K562 (cell line): ENCODE results near the gene LMO4. TPM values are rescaled to one million over a fixed set of nuclear protein-coding genes. Genes with fewer than 3 reads are reported as not detected.
A peak's percentile ranks its signal among the peaks of the same experiment; 100 is the strongest.

Experiments
- CHD1 ChIP-seq: fragments of 200-600 bp; sonication (generic); IDR thresholded peaks from one replicate; pipeline ENCODE4 v1.6.1; 2012; ENCODE audit warnings: mild to moderate bottlenecking, moderate library complexity, low read length, inconsistent platforms
- ESRRB ChIP-seq: fragments of 250-450 bp; sonication (Bioruptor Pico); IDR thresholded peaks from 2 replicates; pipeline ENCODE4 v1.5.0; 2020; ENCODE audit warnings: mild to moderate bottlenecking, moderate library complexity, borderline replicate concordance
- ETS1 ChIP-seq: conservative IDR thresholded peaks from 2 replicates; pipeline ENCODE4 v1.6.1; 2011; ENCODE audit warnings: low read depth, mild to moderate bottlenecking, low read length; ENCODE audit not compliant: control insufficient read depth
- ETV5 ChIP-seq: sonication (generic); formaldehyde crosslinking; IDR thresholded peaks from 2 replicates; pipeline ENCODE4 v1.4.0; 2020; ENCODE audit warnings: low read depth, mild to moderate bottlenecking, missing genetic modification reagents
- EWSR1 ChIP-seq: fragments of 450-650 bp; IDR thresholded peaks from 2 replicates; pipeline ENCODE4 v1.6.1; 2018; ENCODE audit warnings: borderline replicate concordance, mild to moderate bottlenecking, low read depth, moderate library complexity; ENCODE audit not compliant: partially characterized antibody
- GTF2E2 ChIP-seq: fragments of 200-800 bp; sonication (Bioruptor generic); IDR thresholded peaks from 2 replicates; pipeline ENCODE4 v1.6.1; 2016; ENCODE audit warnings: missing genetic modification characterization, missing compliant biosample characterization
- MAFF ChIP-seq: IDR thresholded peaks from 2 replicates; pipeline ENCODE4 v1.6.1; 2012; ENCODE audit warnings: low read length, improper control_type of control experiment
- MCM3 ChIP-seq: fragments of 450-650 bp; IDR thresholded peaks from 2 replicates; pipeline ENCODE4 v1.6.1; 2016
- PCBP2 ChIP-seq: fragments of 200-400 bp; formaldehyde crosslinking; IDR thresholded peaks from 2 replicates; pipeline ENCODE4 v1.6.1; 2018; ENCODE audit warnings: low read length, low read depth, mild to moderate bottlenecking, moderate library complexity; ENCODE audit not compliant: poor library complexity, severe bottlenecking
- SMARCA4 ChIP-seq: fragments of 450-650 bp; IDR thresholded peaks from 2 replicates; pipeline ENCODE4 v1.6.1; 2016
- U2AF2 ChIP-seq: fragments of 200-400 bp; formaldehyde crosslinking; optimal IDR thresholded peaks from 2 replicates; pipeline ENCODE3; 2017; ENCODE audit warnings: low read depth, mild to moderate bottlenecking, low read length
- ZC3H4 ChIP-seq: sonication (generic); formaldehyde crosslinking; IDR thresholded peaks from 2 replicates; pipeline ENCODE4 v1.9.0; 2021; ENCODE audit warnings: missing genetic modification reagents, borderline replicate concordance
- ZSCAN29 ChIP-seq: fragments of 450-650 bp; IDR thresholded peaks from 2 replicates; pipeline ENCODE4 v1.6.1; 2017
- polyA plus RNA-seq, 8 experiments: library from polyadenylated mRNA; depleted of rRNA in 4 of 8; stranded (reverse) in 5 of 8; unstranded in 3 of 8; fragments of >200 nt; fragmentation: Nextera tagmentation in 2 of 8; fragmentation: Illumina TruSeq in 1 of 8; extraction: Ambion mirVana in 2 of 8; extraction: Trizol in 1 of 8; gene quantifications; 2 replicates each; pipeline versions ENCODE4 v1.2.1 to v1.2.3, GENCODE V29; 2011 to 2014; ENCODE audit warnings: inconsistent platforms in 1 of 8, missing spikeins in 1 of 8
- total RNA-seq, 7 experiments: library from RNA; depleted of rRNA in 6 of 7; stranded (reverse); fragments of >200 nt in 6 of 7; fragmentation: Illumina TruSeq in 2 of 7; extraction: Trizol in 2 of 7; gene quantifications; 2 replicates each; pipeline versions ENCODE4 v1.2.1 to v1.2.3, GENCODE V29; 2011 to 2021; ENCODE audit warnings: low replicate concordance in 1 of 7
- TF ChIP-seq, protein P1 (sequence below): sonication (generic); formaldehyde crosslinking; IDR thresholded peaks from 2 replicates; pipeline ENCODE4 v1.8.1; 2023; ENCODE audit warnings: mild to moderate bottlenecking, missing genetic modification reagents
- TF ChIP-seq, protein P2 (sequence below): fragments of 200-800 bp; sonication (Bioruptor generic); IDR thresholded peaks from 2 replicates; pipeline ENCODE4 v1.6.1; 2017; ENCODE audit warnings: missing genetic modification characterization, missing compliant biosample characterization
- TF ChIP-seq, protein P3 (sequence below), 2 experiments: IDR thresholded peaks; 2 replicates each; pipeline ENCODE4 v1.6.1; 2011; ENCODE audit warnings: borderline replicate concordance in 1 of 2, control low read depth in 1 of 2, low read depth in 1 of 2, low read length in 1 of 2, mild to moderate bottlenecking in 1 of 2, mixed read lengths in 1 of 2, moderate library complexity in 1 of 2; ENCODE audit not compliant: insufficient read depth in 1 of 2, insufficient read length in 1 of 2, poor library complexity in 1 of 2, severe bottlenecking in 1 of 2; ENCODE audit errors: extremely low read depth in 1 of 2

LMO4 gene
- total and polyA plus RNA-seq, 9 of the 15 experiments (the other 6 are each of a cell fraction or from before 2014, with no cell fraction given): 3.1 to 35.3 (median 22.4) TPM

DNA sequence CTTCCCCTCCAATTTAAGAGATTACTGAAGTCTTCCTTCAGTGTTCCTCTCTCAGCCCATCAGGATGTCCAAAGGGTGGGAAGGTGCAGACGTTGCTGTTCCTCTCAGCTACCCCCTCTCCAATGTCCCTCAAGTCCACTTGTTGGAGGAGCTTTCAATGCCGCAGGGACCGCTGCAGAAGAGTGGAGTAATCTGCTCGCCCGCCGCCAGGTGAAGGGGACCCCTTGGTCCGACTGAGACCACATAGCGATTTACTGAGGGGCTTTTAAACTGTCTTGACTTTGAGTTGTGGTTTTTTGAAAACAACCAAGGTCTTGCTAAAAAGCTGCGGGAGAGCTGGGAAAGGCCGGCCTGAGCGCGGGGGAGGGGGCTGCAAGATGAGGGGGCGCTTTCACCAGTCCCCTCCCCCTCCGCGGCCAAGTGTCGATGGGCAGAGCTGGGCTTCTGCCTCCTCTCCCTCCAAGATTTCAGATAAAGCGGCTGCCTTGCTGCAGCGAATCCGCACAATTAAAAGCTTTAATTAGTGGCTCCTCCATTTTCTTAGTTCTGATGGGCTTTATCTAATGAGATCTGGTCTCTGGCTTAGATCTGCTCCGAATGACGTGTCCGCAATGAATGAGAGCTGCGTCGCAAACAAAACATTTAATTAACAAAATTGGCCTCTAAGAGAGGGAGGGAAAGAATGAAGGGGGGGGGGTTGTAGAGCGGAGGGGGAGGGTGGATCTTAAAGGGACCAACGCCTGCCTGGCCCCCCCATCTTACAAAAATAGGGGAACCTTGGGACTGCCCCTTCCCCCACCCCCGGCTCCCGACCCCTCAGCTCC is 5.9 kb downstream of the LMO4 start (continued):
- TF ChIP-seq PCBP2 (no peak), ZSCAN29 (no peak), MCM3 (no peak), ETV5 (0 out of 2 replicates have a peak, but pooled peaks have one; percentile 35), EWSR1 (no peak), ZC3H4 (CRISPR knock-in tag) (no peak), GTF2E2 (tag) (no peak; the same call in 1 of the 2 replicates), U2AF2 (no peak), ETS1 (0 out of 2 replicates have a peak, but pooled peaks have one; percentile 8), ESRRB (CRISPR knock-in tag) (no peak), CHD1 (no peak), SMARCA4 (peak; percentile 31; the same call in 1 of the 2 replicates), MAFF (no peak)
- TF ChIP-seq, protein P1, sequence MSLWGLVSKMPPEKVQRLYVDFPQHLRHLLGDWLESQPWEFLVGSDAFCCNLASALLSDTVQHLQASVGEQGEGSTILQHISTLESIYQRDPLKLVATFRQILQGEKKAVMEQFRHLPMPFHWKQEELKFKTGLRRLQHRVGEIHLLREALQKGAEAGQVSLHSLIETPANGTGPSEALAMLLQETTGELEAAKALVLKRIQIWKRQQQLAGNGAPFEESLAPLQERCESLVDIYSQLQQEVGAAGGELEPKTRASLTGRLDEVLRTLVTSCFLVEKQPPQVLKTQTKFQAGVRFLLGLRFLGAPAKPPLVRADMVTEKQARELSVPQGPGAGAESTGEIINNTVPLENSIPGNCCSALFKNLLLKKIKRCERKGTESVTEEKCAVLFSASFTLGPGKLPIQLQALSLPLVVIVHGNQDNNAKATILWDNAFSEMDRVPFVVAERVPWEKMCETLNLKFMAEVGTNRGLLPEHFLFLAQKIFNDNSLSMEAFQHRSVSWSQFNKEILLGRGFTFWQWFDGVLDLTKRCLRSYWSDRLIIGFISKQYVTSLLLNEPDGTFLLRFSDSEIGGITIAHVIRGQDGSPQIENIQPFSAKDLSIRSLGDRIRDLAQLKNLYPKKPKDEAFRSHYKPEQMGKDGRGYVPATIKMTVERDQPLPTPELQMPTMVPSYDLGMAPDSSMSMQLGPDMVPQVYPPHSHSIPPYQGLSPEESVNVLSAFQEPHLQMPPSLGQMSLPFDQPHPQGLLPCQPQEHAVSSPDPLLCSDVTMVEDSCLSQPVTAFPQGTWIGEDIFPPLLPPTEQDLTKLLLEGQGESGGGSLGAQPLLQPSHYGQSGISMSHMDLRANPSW: no peak
- TF ChIP-seq, protein P2, sequence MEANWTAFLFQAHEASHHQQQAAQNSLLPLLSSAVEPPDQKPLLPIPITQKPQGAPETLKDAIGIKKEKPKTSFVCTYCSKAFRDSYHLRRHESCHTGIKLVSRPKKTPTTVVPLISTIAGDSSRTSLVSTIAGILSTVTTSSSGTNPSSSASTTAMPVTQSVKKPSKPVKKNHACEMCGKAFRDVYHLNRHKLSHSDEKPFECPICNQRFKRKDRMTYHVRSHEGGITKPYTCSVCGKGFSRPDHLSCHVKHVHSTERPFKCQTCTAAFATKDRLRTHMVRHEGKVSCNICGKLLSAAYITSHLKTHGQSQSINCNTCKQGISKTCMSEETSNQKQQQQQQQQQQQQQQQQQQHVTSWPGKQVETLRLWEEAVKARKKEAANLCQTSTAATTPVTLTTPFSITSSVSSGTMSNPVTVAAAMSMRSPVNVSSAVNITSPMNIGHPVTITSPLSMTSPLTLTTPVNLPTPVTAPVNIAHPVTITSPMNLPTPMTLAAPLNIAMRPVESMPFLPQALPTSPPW (CRISPR knock-in tag): peak; percentile 94
- TF ChIP-seq, protein P3, sequence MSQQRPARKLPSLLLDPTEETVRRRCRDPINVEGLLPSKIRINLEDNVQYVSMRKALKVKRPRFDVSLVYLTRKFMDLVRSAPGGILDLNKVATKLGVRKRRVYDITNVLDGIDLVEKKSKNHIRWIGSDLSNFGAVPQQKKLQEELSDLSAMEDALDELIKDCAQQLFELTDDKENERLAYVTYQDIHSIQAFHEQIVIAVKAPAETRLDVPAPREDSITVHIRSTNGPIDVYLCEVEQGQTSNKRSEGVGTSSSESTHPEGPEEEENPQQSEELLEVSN (IDR thresholded peaks at IDR 0.05; ENCODE audit: borderline replicate concordance in 1 of 2, extremely low read depth in 1 of 2, insufficient read depth in 1 of 2, insufficient read length in 1 of 2, low read depth in 1 of 2, low read length in 1 of 2, poor library complexity in 1 of 2, severe bottlenecking in 1 of 2): peak in 1 of 2 experiments; percentile 27
